ENCODE results near the gene LHFPL2.
A peak's percentile ranks its signal among the peaks of the same experiment; 100 is the strongest.

The LHFPL2 gene

GRCh38 chr5:78515670-78516069 lies 132.9 kb downstream of the LHFPL2 start:
- DNase-seq (ENCODE audit: extremely low read depth, low read depth) = no peak

GRCh38 chr5:78514427-78515330 lies 133.9 kb downstream of the LHFPL2 start:
- no peak for TF ChIP-seq CTCF (IDR thresholded peaks at IDR 0.05; ENCODE audit: low read depth, low read length)
- DNase-seq (ENCODE audit: extremely low read depth, low read depth) = no peak

More at GRCh38 chr5:78515670-78516069, 132.9 kb downstream of the LHFPL2 start:
- TF ChIP-seq CTCF (IDR thresholded peaks at IDR 0.05; ENCODE audit: low read depth, low read length) = no peak

GRCh38 chr5:78513441-78513840 lies 135.1 kb downstream of the LHFPL2 start:
- no peak for TF ChIP-seq CTCF (IDR thresholded peaks at IDR 0.05; ENCODE audit: low read depth, low read length)
- DNase-seq (ENCODE audit: extremely low read depth, low read depth) = no peak

GRCh38 chr5:78512435-78512834 lies 136.1 kb downstream of the LHFPL2 start:
- TF ChIP-seq CTCF (IDR thresholded peaks at IDR 0.05; ENCODE audit: low read depth, low read length) = no peak
- no peak for DNase-seq (ENCODE audit: extremely low read depth, low read depth)

- TF ChIP-seq CTCF (IDR thresholded peaks at IDR 0.05; ENCODE audit: low read depth, low read length) = no peak
- DNase-seq (ENCODE audit: extremely low read depth, low read depth) = no peak
Measured at GRCh38 chr5:78511121-78511906, 137.3 kb downstream of the LHFPL2 start.

GRCh38 chr5:78509884-78510769 lies 138.4 kb downstream of the LHFPL2 start:
- peak; percentile 25 for TF ChIP-seq CTCF (IDR thresholded peaks at IDR 0.05; ENCODE audit: low read depth, low read length)
- DNase-seq (ENCODE audit: extremely low read depth, low read depth) = no peak
